LNCAP (cell line): Measurements from ENCODE around the gene ZNF423.

Source experiments
- CTCF ChIP-seq: fragments of 450-650 bp; IDR thresholded peaks from 2 replicates; pipeline ENCODE4 v1.5.1; 2017; ENCODE audit warnings: mild to moderate bottlenecking

Gene ZNF423

GRCh38 chr16:49698931-49699840, 156.7 kb downstream of the ZNF423 start:
- no peak for TF ChIP-seq CTCF

GRCh38 chr16:49698453-49698815, 157.5 kb downstream of the ZNF423 start:
- no peak for TF ChIP-seq CTCF

DNA sequence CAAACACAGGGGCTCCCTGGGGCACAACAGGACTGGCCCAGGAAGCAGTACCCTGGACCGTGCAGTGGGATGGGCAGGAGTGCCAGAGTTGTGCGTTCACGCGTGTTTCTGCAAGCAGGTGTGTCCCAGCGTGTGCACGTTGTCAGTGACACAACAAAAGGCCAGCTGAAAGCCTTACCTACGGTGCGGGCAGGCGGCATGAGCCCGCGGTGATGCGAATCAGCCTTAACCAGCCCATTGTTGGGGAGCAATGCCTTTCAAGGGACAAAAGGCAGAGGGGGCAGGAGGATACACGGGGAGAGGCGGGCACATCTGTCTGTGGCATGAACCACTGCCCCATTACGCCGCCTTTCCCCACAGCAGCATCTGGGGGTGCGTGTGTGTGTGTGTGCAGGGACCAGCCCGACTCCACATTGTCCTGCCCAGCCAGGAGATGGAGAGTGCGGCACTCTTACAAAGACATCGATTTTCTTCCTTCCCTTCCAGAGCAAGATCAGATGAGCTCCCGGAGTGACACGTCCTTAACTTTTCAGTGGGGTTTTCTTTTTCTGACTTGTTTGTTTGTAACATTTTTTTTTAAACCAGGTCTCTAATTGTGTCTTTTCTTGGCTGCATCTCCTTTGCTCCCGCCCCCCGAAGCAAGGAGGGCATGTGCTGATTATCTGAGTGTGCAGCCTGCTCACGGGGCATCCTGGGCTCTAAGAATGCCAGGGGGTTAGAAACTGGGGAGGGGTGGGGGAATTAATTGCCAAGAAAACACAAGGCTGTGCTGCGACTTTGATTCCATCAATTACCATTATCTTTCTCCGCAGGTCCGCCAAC, 158.1 kb downstream of the ZNF423 start:
- TF ChIP-seq CTCF, result no peak

DNA sequence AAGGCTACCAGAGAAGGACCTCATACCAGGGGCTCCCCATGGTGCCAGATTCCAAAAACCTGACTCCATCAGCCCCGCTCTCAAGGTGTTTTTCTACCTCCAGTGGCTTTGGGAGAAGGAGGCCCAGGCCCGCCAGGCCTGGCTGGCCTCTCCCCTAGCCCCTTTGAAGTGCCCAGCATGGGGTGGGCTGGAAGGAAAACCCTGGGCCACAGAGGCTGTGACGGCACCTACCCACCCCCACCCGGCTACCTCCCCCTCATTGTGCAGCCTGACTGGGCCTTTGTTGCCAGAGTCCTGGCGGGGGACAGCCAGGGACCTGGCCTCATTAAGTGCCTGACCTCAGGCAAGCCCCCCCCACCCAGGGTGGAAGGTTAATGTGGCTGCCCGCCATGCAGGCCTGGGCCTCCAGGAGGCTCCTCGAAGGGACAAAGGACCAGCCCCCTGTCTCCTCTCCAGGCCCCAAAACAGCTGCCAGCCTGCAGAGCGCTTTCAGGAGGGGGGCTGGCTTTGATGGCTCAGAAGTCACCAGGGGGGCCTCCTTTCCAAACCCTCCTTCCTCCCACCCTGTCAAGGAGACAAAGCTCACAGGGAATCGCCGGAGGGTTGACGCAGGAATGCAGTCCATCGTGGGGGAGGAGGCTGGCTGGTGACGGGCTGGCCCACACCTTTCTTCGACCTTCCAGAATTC, 159.4 kb downstream of the ZNF423 start:
- TF ChIP-seq CTCF, result no peak

GRCh38 chr16:49695782-49696413, 160.0 kb downstream of the ZNF423 start:
- TF ChIP-seq CTCF, result no peak

DNA sequence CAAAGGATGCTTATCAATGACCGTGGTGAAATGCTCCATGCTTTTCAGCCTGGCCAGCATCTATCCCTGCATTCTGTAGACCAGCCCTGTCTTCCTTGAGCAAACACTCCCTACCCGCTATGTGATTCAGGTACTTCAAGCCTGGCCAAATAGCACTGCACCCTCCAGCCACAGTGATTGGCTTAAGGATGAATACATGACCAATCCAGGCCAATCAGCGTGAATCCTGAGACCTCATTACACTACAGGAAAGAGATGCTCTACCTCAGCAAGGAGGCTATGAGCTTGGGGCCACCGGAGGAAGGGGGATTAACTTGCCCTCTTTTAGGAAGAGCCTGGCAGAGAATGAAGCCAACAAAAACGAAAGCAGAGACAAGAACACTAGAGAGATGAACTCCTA, 162.5 kb downstream of the ZNF423 start:
- no peak for TF ChIP-seq CTCF

- no peak for TF ChIP-seq CTCF
These were observed 165.1 kb downstream of the ZNF423 start for GRCh38 chr16:49690778-49691177.
